K562 (cell line): Measurements from ENCODE around the gene OR2AJ1. TPM values are rescaled to one million over a fixed set of nuclear protein-coding genes. Genes with fewer than 3 reads are reported as not detected.

Experiments used
- CC2D1A ChIP-seq: fragments of 450-650 bp; IDR thresholded peaks from 2 replicates; pipeline ENCODE4 v1.6.1; 2017; ENCODE audit warnings: mild to moderate bottlenecking
- ESRRA ChIP-seq: fragments of 450-650 bp; IDR thresholded peaks from 2 replicates; pipeline ENCODE4 v1.6.1; 2014; ENCODE audit warnings: low read depth, mild to moderate bottlenecking, moderate library complexity, borderline replicate concordance
- HDAC6 ChIP-seq: IDR thresholded peaks from 2 replicates; pipeline ENCODE4 v1.6.1; 2012; ENCODE audit warnings: low read depth, mild to moderate bottlenecking, control low read depth, inconsistent platforms, low read length, moderate library complexity
- HOXB6 ChIP-seq: fragments of 250-450 bp; sonication (Bioruptor Pico); IDR thresholded peaks from 2 replicates; pipeline ENCODE4 v1.5.1; 2022; ENCODE audit warnings: mild to moderate bottlenecking, borderline replicate concordance
- MIER1 ChIP-seq: fragments of 450-650 bp; IDR thresholded peaks from 2 replicates; pipeline ENCODE4 v1.6.1; 2016; ENCODE audit warnings: antibody characterized with exemption, mild to moderate bottlenecking, low read depth
- PHF8 ChIP-seq: fragments of 200-600 bp; sonication (generic); IDR thresholded peaks from 2 replicates; pipeline ENCODE4 v1.6.1; 2012; ENCODE audit warnings: mixed run types, mild to moderate bottlenecking, inconsistent platforms, low read length, moderate library complexity, borderline replicate concordance
- RERE ChIP-seq: sonication (generic); formaldehyde crosslinking; IDR thresholded peaks from 2 replicates; pipeline ENCODE4 v1.8.0; 2023; ENCODE audit warnings: missing genetic modification reagents, mild to moderate bottlenecking, borderline replicate concordance
- THAP7 ChIP-seq: fragments of 250-450 bp; sonication (Bioruptor Pico); IDR thresholded peaks from 2 replicates; pipeline ENCODE4 v1.5.0; 2021
- ZBTB7A ChIP-seq: IDR thresholded peaks from 2 replicates; pipeline ENCODE4 v1.6.1; 2011; ENCODE audit warnings: low read depth, mild to moderate bottlenecking, low read length, moderate library complexity, borderline replicate concordance; ENCODE audit not compliant: control insufficient read depth
- ZFX ChIP-seq: sonication (generic); formaldehyde crosslinking; IDR thresholded peaks from 2 replicates; pipeline ENCODE4 v1.8.0; 2022; ENCODE audit warnings: mild to moderate bottlenecking, missing genetic modification reagents, moderate library complexity
- ZNF121 ChIP-seq: sonication (generic); formaldehyde crosslinking; conservative IDR thresholded peaks from 2 replicates; pipeline ENCODE4 v1.8.0; 2022; ENCODE audit warnings: missing genetic modification reagents
- ZNF165 ChIP-seq: fragments of 250-450 bp; sonication (Bioruptor Pico); IDR thresholded peaks from 2 replicates; pipeline ENCODE4 v1.4.0; 2020; ENCODE audit warnings: borderline replicate concordance
- ZNF224 ChIP-seq: sonication (generic); formaldehyde crosslinking; IDR thresholded peaks from 2 replicates; pipeline ENCODE4 v1.8.0; 2022; ENCODE audit warnings: mild to moderate bottlenecking, missing genetic modification reagents
- ZNF311 ChIP-seq: fragments of 250-450 bp; sonication (Bioruptor Pico); IDR thresholded peaks from 2 replicates; pipeline ENCODE4 v1.4.0; 2020; ENCODE audit warnings: mild to moderate bottlenecking, moderate library complexity
- ZNF609 ChIP-seq: sonication (generic); formaldehyde crosslinking; IDR thresholded peaks from 2 replicates; pipeline ENCODE4 v1.8.1; 2023; ENCODE audit warnings: missing genetic modification reagents, mild to moderate bottlenecking, borderline replicate concordance
- polyA plus RNA-seq, 8 experiments: library from polyadenylated mRNA; depleted of rRNA in 4 of 8; stranded (reverse) in 5 of 8; unstranded in 3 of 8; fragments of >200 nt; fragmentation: Nextera tagmentation in 2 of 8; fragmentation: Illumina TruSeq in 1 of 8; extraction: Ambion mirVana in 2 of 8; extraction: Trizol in 1 of 8; gene quantifications; 2 replicates each; pipeline versions ENCODE4 v1.2.1 to v1.2.3, GENCODE V29; 2011 to 2014; ENCODE audit warnings: inconsistent platforms in 1 of 8, missing spikeins in 1 of 8
- total RNA-seq, 7 experiments: library from RNA; depleted of rRNA in 6 of 7; stranded (reverse); fragments of >200 nt in 6 of 7; fragmentation: Illumina TruSeq in 2 of 7; extraction: Trizol in 2 of 7; gene quantifications; 2 replicates each; pipeline versions ENCODE4 v1.2.1 to v1.2.3, GENCODE V29; 2011 to 2021; ENCODE audit warnings: low replicate concordance in 1 of 7
- TF ChIP-seq, protein P1 (sequence below): IDR thresholded peaks from 2 replicates; pipeline ENCODE4 v1.6.1; 2016; ENCODE audit warnings: missing genetic modification characterization, missing compliant biosample characterization

The OR2AJ1 gene
- total and polyA plus RNA-seq, 9 of the 15 experiments (the other 6 are each of a cell fraction or from before 2014, with no cell fraction given), result not detected

GRCh38 chr1:247906504-247907047, 18.1 kb upstream of the OR2AJ1 start (continued):
- TF ChIP-seq ZNF224 (no peak), HDAC6 (no peak), ESRRA (no peak), THAP7 (CRISPR knock-in tag) (no peak), ZNF311 (CRISPR knock-in tag) (peak; percentile 63; the same call in 1 of the 2 replicates), CC2D1A (no peak), ZBTB7A (no peak), MIER1 (no peak), RERE (CRISPR knock-in tag) (no peak), PHF8 (no peak), ZNF609 (no peak), ZFX (CRISPR knock-in tag) (no peak), ZNF121 (CRISPR knock-in tag) (no peak), HOXB6 (CRISPR knock-in tag) (no peak), ZNF165 (CRISPR knock-in tag) (no peak)
- TF ChIP-seq, protein P1, sequence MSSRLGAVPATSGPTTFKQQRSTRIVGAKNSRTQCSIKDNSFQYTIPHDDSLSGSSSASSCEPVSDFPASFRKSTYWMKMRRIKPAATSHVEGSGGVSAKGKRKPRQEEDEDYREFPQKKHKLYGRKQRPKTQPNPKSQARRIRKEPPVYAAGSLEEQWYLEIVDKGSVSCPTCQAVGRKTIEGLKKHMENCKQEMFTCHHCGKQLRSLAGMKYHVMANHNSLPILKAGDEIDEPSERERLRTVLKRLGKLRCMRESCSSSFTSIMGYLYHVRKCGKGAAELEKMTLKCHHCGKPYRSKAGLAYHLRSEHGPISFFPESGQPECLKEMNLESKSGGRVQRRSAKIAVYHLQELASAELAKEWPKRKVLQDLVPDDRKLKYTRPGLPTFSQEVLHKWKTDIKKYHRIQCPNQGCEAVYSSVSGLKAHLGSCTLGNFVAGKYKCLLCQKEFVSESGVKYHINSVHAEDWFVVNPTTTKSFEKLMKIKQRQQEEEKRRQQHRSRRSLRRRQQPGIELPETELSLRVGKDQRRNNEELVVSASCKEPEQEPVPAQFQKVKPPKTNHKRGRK (tag), result no peak; the same call in 1 of the 2 replicates
